DND-41 (cell line): ENCODE measurements around the gene IGSF23.
A peak's percentile ranks its signal among the peaks of the same experiment; 100 is the strongest.

Source experiments
- EZH2 ChIP-seq: IDR thresholded peaks from 3 replicates; pipeline ENCODE4 v1.6.1; 2012; ENCODE audit warnings: borderline replicate concordance, low read depth, mild to moderate bottlenecking, moderate library complexity, low read length, inconsistent platforms; ENCODE audit not compliant: severe bottlenecking
- TF ChIP-seq, protein P1 (sequence below): IDR thresholded peaks from 2 replicates; pipeline ENCODE4 v1.5.1; 2012; ENCODE audit warnings: borderline replicate concordance, low read length, moderate library complexity, mild to moderate bottlenecking; ENCODE audit not compliant: poor library complexity, severe bottlenecking; ENCODE audit errors: extremely low read depth

DNA sequence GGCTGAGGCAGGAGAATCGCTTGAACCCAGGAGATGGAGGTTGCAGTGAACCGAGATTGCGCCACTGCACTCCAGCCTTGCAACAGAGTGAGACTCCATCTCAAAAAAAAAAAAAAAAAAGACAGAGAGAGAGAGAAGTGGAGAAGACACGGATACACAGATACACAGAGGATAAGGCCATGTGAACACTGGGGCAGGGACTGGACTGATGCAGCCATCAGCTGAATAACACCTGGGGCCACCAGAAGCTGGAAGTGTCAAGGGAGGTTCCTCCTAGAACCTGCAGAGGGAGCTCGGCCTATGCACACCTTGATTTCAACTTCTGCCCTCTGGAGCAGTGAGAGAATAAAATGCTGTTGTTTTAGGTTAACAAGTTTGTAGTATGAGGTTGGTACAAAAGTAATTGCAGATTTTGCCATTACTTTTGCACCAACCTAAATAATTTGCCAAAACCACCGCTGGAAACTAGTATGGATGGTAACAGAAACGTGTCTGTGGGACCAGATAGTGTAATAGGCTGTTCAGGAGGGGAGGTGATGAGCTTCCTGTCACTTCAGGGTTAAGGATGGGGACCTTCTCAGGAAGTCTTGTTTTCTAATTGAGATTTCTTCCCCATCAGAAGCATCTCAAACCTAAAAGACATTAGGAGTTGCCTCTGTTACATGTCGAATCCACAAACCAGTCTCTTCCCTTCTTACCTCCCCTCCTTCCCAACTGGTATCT lies 36.4 kb upstream of the IGSF23 start:
- TF ChIP-seq EZH2: no peak
- TF ChIP-seq, protein P1, sequence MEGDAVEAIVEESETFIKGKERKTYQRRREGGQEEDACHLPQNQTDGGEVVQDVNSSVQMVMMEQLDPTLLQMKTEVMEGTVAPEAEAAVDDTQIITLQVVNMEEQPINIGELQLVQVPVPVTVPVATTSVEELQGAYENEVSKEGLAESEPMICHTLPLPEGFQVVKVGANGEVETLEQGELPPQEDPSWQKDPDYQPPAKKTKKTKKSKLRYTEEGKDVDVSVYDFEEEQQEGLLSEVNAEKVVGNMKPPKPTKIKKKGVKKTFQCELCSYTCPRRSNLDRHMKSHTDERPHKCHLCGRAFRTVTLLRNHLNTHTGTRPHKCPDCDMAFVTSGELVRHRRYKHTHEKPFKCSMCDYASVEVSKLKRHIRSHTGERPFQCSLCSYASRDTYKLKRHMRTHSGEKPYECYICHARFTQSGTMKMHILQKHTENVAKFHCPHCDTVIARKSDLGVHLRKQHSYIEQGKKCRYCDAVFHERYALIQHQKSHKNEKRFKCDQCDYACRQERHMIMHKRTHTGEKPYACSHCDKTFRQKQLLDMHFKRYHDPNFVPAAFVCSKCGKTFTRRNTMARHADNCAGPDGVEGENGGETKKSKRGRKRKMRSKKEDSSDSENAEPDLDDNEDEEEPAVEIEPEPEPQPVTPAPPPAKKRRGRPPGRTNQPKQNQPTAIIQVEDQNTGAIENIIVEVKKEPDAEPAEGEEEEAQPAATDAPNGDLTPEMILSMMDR: peak; percentile 53
